Measurements from ENCODE around the gene CFHR2.

DNA sequence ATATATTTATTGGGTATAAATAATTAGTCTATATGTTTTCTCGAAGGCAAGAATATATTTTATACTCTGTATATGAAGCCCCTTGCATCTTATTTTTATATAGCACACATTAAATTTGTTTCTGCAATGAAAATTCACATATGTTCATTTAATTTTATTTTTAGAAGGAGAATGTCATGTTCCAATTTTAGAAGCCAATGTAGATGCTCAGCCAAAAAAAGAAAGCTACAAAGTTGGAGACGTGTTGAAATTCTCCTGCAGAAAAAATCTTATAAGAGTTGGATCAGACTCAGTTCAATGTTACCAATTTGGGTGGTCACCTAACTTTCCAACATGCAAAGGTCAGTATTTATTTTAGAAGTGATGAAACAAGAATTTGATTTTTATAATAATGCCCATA lies 50.4 kb downstream of the CFHR2 start:
- TF ChIP-seq, protein P1, sequence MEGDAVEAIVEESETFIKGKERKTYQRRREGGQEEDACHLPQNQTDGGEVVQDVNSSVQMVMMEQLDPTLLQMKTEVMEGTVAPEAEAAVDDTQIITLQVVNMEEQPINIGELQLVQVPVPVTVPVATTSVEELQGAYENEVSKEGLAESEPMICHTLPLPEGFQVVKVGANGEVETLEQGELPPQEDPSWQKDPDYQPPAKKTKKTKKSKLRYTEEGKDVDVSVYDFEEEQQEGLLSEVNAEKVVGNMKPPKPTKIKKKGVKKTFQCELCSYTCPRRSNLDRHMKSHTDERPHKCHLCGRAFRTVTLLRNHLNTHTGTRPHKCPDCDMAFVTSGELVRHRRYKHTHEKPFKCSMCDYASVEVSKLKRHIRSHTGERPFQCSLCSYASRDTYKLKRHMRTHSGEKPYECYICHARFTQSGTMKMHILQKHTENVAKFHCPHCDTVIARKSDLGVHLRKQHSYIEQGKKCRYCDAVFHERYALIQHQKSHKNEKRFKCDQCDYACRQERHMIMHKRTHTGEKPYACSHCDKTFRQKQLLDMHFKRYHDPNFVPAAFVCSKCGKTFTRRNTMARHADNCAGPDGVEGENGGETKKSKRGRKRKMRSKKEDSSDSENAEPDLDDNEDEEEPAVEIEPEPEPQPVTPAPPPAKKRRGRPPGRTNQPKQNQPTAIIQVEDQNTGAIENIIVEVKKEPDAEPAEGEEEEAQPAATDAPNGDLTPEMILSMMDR (IDR thresholded peaks at IDR 0.05; ENCODE audit: insufficient read depth, low read depth, low read length): no peak
- no peak for TF ChIP-seq EZH2 (IDR thresholded peaks at IDR 0.05; ENCODE audit: insufficient read depth, low read length)
